A549 (cell line): ENCODE measurements around the gene XRN1.

Experiments used
- CEBPB ChIP-seq, 2 experiments: fragments of >200 bp in 1 of 2; sonication (Bioruptor Twin) in 1 of 2; formaldehyde crosslinking in 1 of 2; IDR thresholded peaks; 2 replicates each; pipeline ENCODE4 v1.6.1; 2012 to 2016
- CTCF ChIP-seq: fragments of >200 bp; sonication (Bioruptor Twin); formaldehyde crosslinking; IDR thresholded peaks from 3 replicates; pipeline ENCODE4 v1.5.1; 2016
- ELK1 ChIP-seq: fragments of 150-350 bp; IDR thresholded peaks from 2 replicates; pipeline ENCODE4 v1.6.1; 2014; ENCODE audit warnings: low read depth, mild to moderate bottlenecking, low read length
- HDAC2 ChIP-seq: fragments of 200-600 bp; sonication (generic); IDR thresholded peaks from 2 replicates; pipeline ENCODE4 v1.6.1; 2016
- HMGXB4 ChIP-seq: fragments of 250-450 bp; sonication (Bioruptor Pico); IDR thresholded peaks from 2 replicates; pipeline ENCODE4 v1.5.0; 2021; ENCODE audit warnings: mild to moderate bottlenecking, moderate library complexity, borderline replicate concordance
- POLR2AphosphoS2 ChIP-seq: conservative IDR thresholded peaks from 2 replicates; pipeline ENCODE4 v1.6.1; 2012; ENCODE audit warnings: low read length, improper control_type of control experiment, inconsistent platforms

GRCh38 chr3:142355692-142356091, 92.1 kb downstream of the XRN1 start:
- TF ChIP-seq CTCF (no peak), HMGXB4 (CRISPR knock-in tag) (no peak), CEBPB (IDR thresholded peaks at IDR 0.05) (no peak), ELK1 (no peak), POLR2AphosphoS2 (no peak), HDAC2 (no peak)
